ENCODE data around the gene TBATA. TPM values are rescaled to one million over a fixed set of nuclear protein-coding genes. Genes with fewer than 3 reads are reported as not detected.
"Not testable (repeated sequence)": the region's sequence is repeated elsewhere in the genome, so short reads cannot be mapped to it uniquely, and the experiment has no call there.

Gene TBATA
- polyA plus RNA-seq, 1 donor: not detected

GRCh38 chr10:70779511-70780369, 5.4 kb downstream of the TBATA start:
- no peak for DNase-seq (ENCODE audit: low read depth)

GRCh38 chr10:70779088-70779487, 6.1 kb downstream of the TBATA start:
- no peak for DNase-seq (ENCODE audit: low read depth)

- no peak for DNase-seq (ENCODE audit: low read depth)
Observed at GRCh38 chr10:70778267-70778924, 6.8 kb downstream of the TBATA start.

- no peak for DNase-seq (ENCODE audit: low read depth)
Observed at GRCh38 chr10:70777063-70777875, 7.9 kb downstream of the TBATA start.

- DNase-seq (ENCODE audit: low read depth): no peak
Observed at GRCh38 chr10:70776455-70777005, 8.6 kb downstream of the TBATA start.

- DNase-seq (ENCODE audit: low read depth): no peak
Observed at GRCh38 chr10:70775679-70776454, 9.3 kb downstream of the TBATA start.

GRCh38 chr10:70774810-70775678, 10.1 kb downstream of the TBATA start:
- DNase-seq (ENCODE audit: low read depth): no peak

GRCh38 chr10:70773965-70774809, 11.0 kb downstream of the TBATA start:
- no peak for DNase-seq (ENCODE audit: low read depth)

- no peak for DNase-seq (ENCODE audit: low read depth)
Observed at GRCh38 chr10:70773461-70773860, 11.7 kb downstream of the TBATA start.

- DNase-seq (ENCODE audit: low read depth): no peak
Observed at GRCh38 chr10:70772627-70773026, 12.6 kb downstream of the TBATA start.

GRCh38 chr10:70771311-70772194, 13.6 kb downstream of the TBATA start:
- DNase-seq (ENCODE audit: low read depth): no peak

GRCh38 chr10:70770516-70770915, 14.7 kb downstream of the TBATA start:
- not testable (repeated sequence) for DNase-seq (ENCODE audit: low read depth)

GRCh38 chr10:70770001-70770400, 15.2 kb downstream of the TBATA start:
- no peak for DNase-seq (ENCODE audit: low read depth)

- DNase-seq (ENCODE audit: low read depth): no peak
Observed at GRCh38 chr10:70769121-70769520, 16.1 kb downstream of the TBATA start.

GRCh38 chr10:70768026-70768685, 17.0 kb downstream of the TBATA start:
- not testable (repeated sequence) for DNase-seq (ENCODE audit: low read depth)

GRCh38 chr10:70765794-70766594, 19.2 kb downstream of the TBATA start:
- no peak for DNase-seq (ENCODE audit: low read depth)

GRCh38 chr10:70763567-70763966, 21.6 kb downstream of the TBATA start:
- no peak for DNase-seq (ENCODE audit: low read depth)
